HG02938 (cell line): ENCODE data around the gene RALA.
A peak's percentile ranks its signal among the peaks of the same experiment; 100 is the strongest.

Source experiments
- ATAC-seq: cut with Tn5 transposase; IDR thresholded peaks from one replicate; pipeline ENCODE4 v1.9.1; 2021; ENCODE audit warnings: mild to moderate bottlenecking, moderate library complexity; ENCODE audit not compliant: unreplicated experiment

RALA gene

GRCh38 chr7:39623047-39623731 is at the start of gene RALA:
RALA (plus strand) TSS chr7:39623572; CDS start chr7:39686668, 63,096 bp downstream.
- ATAC-seq, result peak; percentile 92

GRCh38 chr7:39574673-39575349 is 48.6 kb upstream of the RALA start:
- no peak for ATAC-seq

GRCh38 chr7:39577229-39577874 is 46.0 kb upstream of the RALA start:
- ATAC-seq, result no peak

GRCh38 chr7:39580149-39580874 is 43.1 kb upstream of the RALA start:
- ATAC-seq, result peak; percentile 96

- no peak for ATAC-seq
These were observed 40.8 kb upstream of the RALA start for GRCh38 chr7:39582536-39582935.

- no peak for ATAC-seq
These were observed 39.8 kb upstream of the RALA start for GRCh38 chr7:39583539-39583938.

GRCh38 chr7:39587393-39587792 is 36.0 kb upstream of the RALA start:
- ATAC-seq, result no peak

- no peak for ATAC-seq
These were observed 35.0 kb upstream of the RALA start for GRCh38 chr7:39588416-39588815.

GRCh38 chr7:39589323-39590111 is 33.9 kb upstream of the RALA start:
- ATAC-seq, result peak; percentile 98

GRCh38 chr7:39592586-39592985 is 30.8 kb upstream of the RALA start:
- no peak for ATAC-seq

GRCh38 chr7:39594988-39595620 is 28.3 kb upstream of the RALA start:
- no peak for ATAC-seq

- ATAC-seq, result no peak
These were observed 21.0 kb upstream of the RALA start for GRCh38 chr7:39602351-39602750.

GRCh38 chr7:39603924-39604323 is 19.4 kb upstream of the RALA start:
- no peak for ATAC-seq

GRCh38 chr7:39605087-39605486 is 18.3 kb upstream of the RALA start:
- peak; percentile 66 for ATAC-seq

GRCh38 chr7:39606352-39606751 is 17.0 kb upstream of the RALA start:
- ATAC-seq, result no peak

GRCh38 chr7:39606941-39607340 is 16.4 kb upstream of the RALA start:
- ATAC-seq, result no peak

GRCh38 chr7:39607865-39608264 is 15.5 kb upstream of the RALA start:
- no peak for ATAC-seq

- ATAC-seq, result no peak
These were observed 15.1 kb upstream of the RALA start for GRCh38 chr7:39608278-39608677.

- no peak for ATAC-seq
These were observed 14.0 kb upstream of the RALA start for GRCh38 chr7:39609113-39609934.
